GM19328 (cell line): ENCODE data around the gene PRPF8.
"Not testable (repeated sequence)": the region's sequence is repeated elsewhere in the genome, so short reads cannot be mapped to it uniquely, and the experiment has no call there.

Source experiments
- ATAC-seq: cut with Tn5 transposase; IDR thresholded peaks from one replicate; pipeline ENCODE4 v1.9.1; 2021; ENCODE audit warnings: mild to moderate bottlenecking, moderate library complexity; ENCODE audit not compliant: unreplicated experiment

PRPF8 gene

GRCh38 chr17:1684378-1685189 lies at the start of gene PRPF8:
Gene PRPF8, minus strand, starts transcription at chr17:1684867. Its CDS starts 296 bp downstream, at chr17:1684571.
- peak; percentile 95 for ATAC-seq

GRCh38 chr17:1733759-1734158 lies 49.1 kb upstream of the PRPF8 start:
- ATAC-seq, result no peak

GRCh38 chr17:1732833-1733321 lies 48.2 kb upstream of the PRPF8 start:
- ATAC-seq, result no peak

GRCh38 chr17:1732241-1732832 lies 47.7 kb upstream of the PRPF8 start:
- ATAC-seq, result no peak

GRCh38 chr17:1731194-1731506 lies 46.5 kb upstream of the PRPF8 start:
- no peak for ATAC-seq

GRCh38 chr17:1730326-1731193 lies 45.9 kb upstream of the PRPF8 start:
- no peak for ATAC-seq

GRCh38 chr17:1729966-1730325 lies 45.3 kb upstream of the PRPF8 start:
- no peak for ATAC-seq

GRCh38 chr17:1727876-1728630 lies 43.4 kb upstream of the PRPF8 start:
- ATAC-seq, result no peak

GRCh38 chr17:1727258-1727789 lies 42.7 kb upstream of the PRPF8 start:
- no peak for ATAC-seq

GRCh38 chr17:1726626-1727257 lies 42.1 kb upstream of the PRPF8 start:
- no peak for ATAC-seq

GRCh38 chr17:1725642-1726511 lies 41.2 kb upstream of the PRPF8 start:
- ATAC-seq, result no peak

GRCh38 chr17:1724869-1725641 lies 40.4 kb upstream of the PRPF8 start:
- peak; percentile 2 for ATAC-seq

- ATAC-seq, result peak; percentile 52
Measured at GRCh38 chr17:1724351-1724868, 39.7 kb upstream of the PRPF8 start, which contains the start of gene WDR81. Gene WDR81, plus strand, starts transcription at chr17:1724704. Its CDS starts 256 bp downstream, at chr17:1724960.

GRCh38 chr17:1722022-1722421 lies 37.4 kb upstream of the PRPF8 start:
- not testable (repeated sequence) for ATAC-seq

- no peak for ATAC-seq
Measured at GRCh38 chr17:1720856-1721386, 36.3 kb upstream of the PRPF8 start.

GRCh38 chr17:1718362-1719165 lies 33.9 kb upstream of the PRPF8 start:
- ATAC-seq, result no peak
